ENCODE results near the gene CYB5R4. TPM values are rescaled to one million over a fixed set of nuclear protein-coding genes. Genes with fewer than 3 reads are reported as not detected.

The CYB5R4 gene
- total and polyA plus RNA-seq, 2 experiments from 2014 or later = 10.3 to 10.7 TPM

- WGBS (ENCODE audit: low lambda C conversion rate, missing lambda C conversion rate) = 88% methylated on average over 9 of the region's 9 CpGs
- Histone ChIP-seq H3K9me2 (replicated peaks; ENCODE audit: insufficient read depth) (no peaks in the 10 kb centered on the region), H3K36me3 (replicated peaks; ENCODE audit: insufficient read depth, low read depth) (no peaks in the 10 kb centered on the region), H3K79me2 (peaks cover 13% of the 10 kb centered on the region), H3K4me2 (no peak overlapping the region), H4K20me1 (ENCODE audit: insufficient read depth, poor library complexity, severe bottlenecking) (no peaks in the 10 kb centered on the region), H3K4me3 (no peak overlapping the region), H3K4me1 (ENCODE audit: insufficient read depth) (no peaks in the 10 kb centered on the region), H2AFZ (no peak overlapping the region), H3K27me3 (no peaks in the 10 kb centered on the region), H3K9me3 (ENCODE audit: low read depth) (no peaks in the 10 kb centered on the region), H3K27ac (no peak overlapping the region)
- TF ChIP-seq EZH2 (IDR thresholded peaks at IDR 0.05; ENCODE audit: borderline replicate concordance) = no peak
- TF ChIP-seq, protein P1, sequence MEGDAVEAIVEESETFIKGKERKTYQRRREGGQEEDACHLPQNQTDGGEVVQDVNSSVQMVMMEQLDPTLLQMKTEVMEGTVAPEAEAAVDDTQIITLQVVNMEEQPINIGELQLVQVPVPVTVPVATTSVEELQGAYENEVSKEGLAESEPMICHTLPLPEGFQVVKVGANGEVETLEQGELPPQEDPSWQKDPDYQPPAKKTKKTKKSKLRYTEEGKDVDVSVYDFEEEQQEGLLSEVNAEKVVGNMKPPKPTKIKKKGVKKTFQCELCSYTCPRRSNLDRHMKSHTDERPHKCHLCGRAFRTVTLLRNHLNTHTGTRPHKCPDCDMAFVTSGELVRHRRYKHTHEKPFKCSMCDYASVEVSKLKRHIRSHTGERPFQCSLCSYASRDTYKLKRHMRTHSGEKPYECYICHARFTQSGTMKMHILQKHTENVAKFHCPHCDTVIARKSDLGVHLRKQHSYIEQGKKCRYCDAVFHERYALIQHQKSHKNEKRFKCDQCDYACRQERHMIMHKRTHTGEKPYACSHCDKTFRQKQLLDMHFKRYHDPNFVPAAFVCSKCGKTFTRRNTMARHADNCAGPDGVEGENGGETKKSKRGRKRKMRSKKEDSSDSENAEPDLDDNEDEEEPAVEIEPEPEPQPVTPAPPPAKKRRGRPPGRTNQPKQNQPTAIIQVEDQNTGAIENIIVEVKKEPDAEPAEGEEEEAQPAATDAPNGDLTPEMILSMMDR (IDR thresholded peaks at IDR 0.05; ENCODE audit: poor library complexity) = no peak
- TF ChIP-seq EZH2phosphoT487 (IDR thresholded peaks at IDR 0.05; ENCODE audit: low read depth, severe bottlenecking, unreplicated experiment) = no peak
- peak; percentile 41 for DNase-seq (ENCODE audit: low spot score)
Observed at GRCh38 chr6:83867527-83868161, 8.2 kb downstream of the CYB5R4 start.

- TF ChIP-seq EZH2phosphoT487 (IDR thresholded peaks at IDR 0.05; ENCODE audit: low read depth, severe bottlenecking, unreplicated experiment) (no peak), EZH2 (IDR thresholded peaks at IDR 0.05; ENCODE audit: borderline replicate concordance) (no peak)
- TF ChIP-seq, protein P1 (IDR thresholded peaks at IDR 0.05; ENCODE audit: poor library complexity) = no peak
- 58% methylated on average over 1 of the region's 1 CpG for WGBS (ENCODE audit: low lambda C conversion rate, missing lambda C conversion rate)
- no peaks in the 10 kb centered on the region for H3K36me3 ChIP-seq (replicated peaks; ENCODE audit: insufficient read depth, low read depth)
- H3K4me2 ChIP-seq = no peak overlapping the region
- no peak overlapping the region for H3K4me3 ChIP-seq
- H3K79me2 ChIP-seq = peaks cover 5% of the 10 kb centered on the region
- no peaks in the 10 kb centered on the region for H3K4me1 ChIP-seq (ENCODE audit: insufficient read depth)
- H3K27me3 ChIP-seq = no peaks in the 10 kb centered on the region
- H3K9me2 ChIP-seq (replicated peaks; ENCODE audit: insufficient read depth) = no peaks in the 10 kb centered on the region
- no peaks in the 10 kb centered on the region for H3K9me3 ChIP-seq (ENCODE audit: low read depth)
- H4K20me1 ChIP-seq (ENCODE audit: insufficient read depth, poor library complexity, severe bottlenecking) = no peaks in the 10 kb centered on the region
- H3K27ac ChIP-seq = no peak overlapping the region
- DNase-seq (ENCODE audit: low spot score) = no peak
- H2AFZ ChIP-seq = no peak overlapping the region
Observed at GRCh38 chr6:83868639-83869038, 9.2 kb downstream of the CYB5R4 start.

GRCh38 chr6:83870649-83871048, 11.2 kb downstream of the CYB5R4 start:
- no peak overlapping the region for H3K4me3 ChIP-seq
- no peak overlapping the region for H3K4me2 ChIP-seq
- WGBS (ENCODE audit: low lambda C conversion rate, missing lambda C conversion rate) = 88% methylated on average over 3 of the region's 4 CpGs

More at GRCh38 chr6:83870649-83871048, 11.2 kb downstream of the CYB5R4 start:
- TF ChIP-seq EZH2 (IDR thresholded peaks at IDR 0.05; ENCODE audit: borderline replicate concordance) (no peak), EZH2phosphoT487 (IDR thresholded peaks at IDR 0.05; ENCODE audit: low read depth, severe bottlenecking, unreplicated experiment) (no peak)
- TF ChIP-seq, protein P1 (IDR thresholded peaks at IDR 0.05; ENCODE audit: poor library complexity) = no peak
- no peaks in the 10 kb centered on the region for H3K4me1 ChIP-seq (ENCODE audit: insufficient read depth)
- no peak overlapping the region for H3K27ac ChIP-seq
- H3K36me3 ChIP-seq (replicated peaks; ENCODE audit: insufficient read depth, low read depth) = no peaks in the 10 kb centered on the region
- no peak overlapping the region for H2AFZ ChIP-seq
- no peak for DNase-seq (ENCODE audit: low spot score)
- no peaks in the 10 kb centered on the region for H3K27me3 ChIP-seq
- no peaks in the 10 kb centered on the region for H3K9me3 ChIP-seq (ENCODE audit: low read depth)
- no peaks in the 10 kb centered on the region for H4K20me1 ChIP-seq (ENCODE audit: insufficient read depth, poor library complexity, severe bottlenecking)
- no peaks in the 10 kb centered on the region for H3K9me2 ChIP-seq (replicated peaks; ENCODE audit: insufficient read depth)
- H3K79me2 ChIP-seq = peaks cover 8% of the 10 kb centered on the region

Data from hepatocyte (in vitro differentiated cells).